ENCODE results near the gene ZFYVE16.
"Not testable (repeated sequence)": the region's sequence is repeated elsewhere in the genome, so short reads cannot be mapped to it uniquely, and the experiment has no call there.

Gene ZFYVE16

GRCh38 chr5:80407735-80408483 lies at the start of gene ZFYVE16:
TSS of gene ZFYVE16 (plus strand) at chr5:80408064. CDS start at chr5:80434148, 26,084 bp downstream.
- DNase-seq: peak; percentile 99

DNA sequence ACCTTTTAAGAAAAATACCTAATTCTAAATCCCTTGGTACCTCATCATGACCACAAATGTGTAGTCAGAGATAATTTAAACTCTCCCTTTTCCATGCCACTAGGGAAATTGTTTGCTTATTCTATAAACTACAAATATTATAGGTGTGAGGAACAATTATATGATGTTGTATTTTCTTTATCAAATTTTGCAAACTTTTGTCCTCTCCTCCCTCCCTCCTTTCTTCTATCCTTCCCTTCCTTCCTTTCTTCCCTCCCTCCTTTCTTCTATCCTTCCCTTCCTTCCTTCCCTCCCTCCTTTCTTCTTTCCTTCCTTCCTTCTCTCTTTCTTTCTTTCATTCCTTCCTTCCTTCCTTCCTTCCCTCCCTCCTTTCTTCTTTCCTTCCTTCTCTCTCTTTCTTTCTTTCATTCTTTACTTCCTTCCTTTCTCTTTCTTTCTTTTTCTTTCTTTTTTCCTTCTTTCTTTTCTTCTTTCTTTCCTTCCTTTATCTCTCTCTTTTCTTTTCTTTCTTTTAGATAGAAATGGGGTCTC lies 46.9 kb upstream of the ZFYVE16 start:
- DNase-seq: no peak

GRCh38 chr5:80364892-80365291 lies 43.0 kb upstream of the ZFYVE16 start:
- no peak for DNase-seq

- DNase-seq: peak; percentile 74
Observed at GRCh38 chr5:80368661-80369480, 39.0 kb upstream of the ZFYVE16 start.

DNA sequence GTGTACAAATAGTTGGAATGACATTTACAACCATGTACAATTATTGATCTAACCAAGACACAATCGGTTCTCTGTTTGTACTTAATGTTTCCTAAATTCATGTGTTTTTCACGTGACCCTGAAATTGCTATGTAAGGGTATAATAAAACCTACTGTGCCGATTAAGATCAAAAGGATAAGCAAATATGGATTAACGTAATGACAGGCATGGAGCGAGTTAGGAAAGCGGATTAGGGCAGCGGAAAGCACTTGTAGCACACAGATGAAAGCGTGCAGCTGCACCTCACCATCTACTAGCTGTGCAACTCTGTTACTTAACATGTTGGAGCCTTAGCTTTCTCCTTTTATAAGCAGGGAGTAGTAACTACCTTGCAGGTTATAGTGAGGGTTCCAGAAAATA lies 38.3 kb upstream of the ZFYVE16 start:
- peak; percentile 94 for DNase-seq

DNA sequence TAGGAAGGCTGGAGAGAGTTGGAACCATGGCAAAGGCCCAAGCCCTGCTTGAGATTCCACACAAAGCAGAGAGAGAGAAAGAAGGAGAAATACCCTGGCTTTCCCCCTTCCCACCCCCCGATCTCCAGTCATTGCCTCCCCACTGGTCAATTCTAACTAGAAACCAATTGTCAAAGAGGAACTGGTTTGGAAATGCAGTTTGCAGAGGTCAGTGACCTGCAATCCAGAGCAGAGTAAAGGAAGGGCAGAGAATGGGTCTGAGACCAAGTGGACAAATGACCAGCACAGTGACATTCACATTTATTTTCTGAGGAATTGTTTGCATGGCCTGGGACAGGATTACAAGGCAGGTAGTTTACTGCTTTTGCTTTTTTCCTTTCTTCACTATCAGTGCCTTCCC lies 37.5 kb upstream of the ZFYVE16 start:
- no peak for DNase-seq

- no peak for DNase-seq
Observed at GRCh38 chr5:80372780-80373179, 35.1 kb upstream of the ZFYVE16 start.

DNA sequence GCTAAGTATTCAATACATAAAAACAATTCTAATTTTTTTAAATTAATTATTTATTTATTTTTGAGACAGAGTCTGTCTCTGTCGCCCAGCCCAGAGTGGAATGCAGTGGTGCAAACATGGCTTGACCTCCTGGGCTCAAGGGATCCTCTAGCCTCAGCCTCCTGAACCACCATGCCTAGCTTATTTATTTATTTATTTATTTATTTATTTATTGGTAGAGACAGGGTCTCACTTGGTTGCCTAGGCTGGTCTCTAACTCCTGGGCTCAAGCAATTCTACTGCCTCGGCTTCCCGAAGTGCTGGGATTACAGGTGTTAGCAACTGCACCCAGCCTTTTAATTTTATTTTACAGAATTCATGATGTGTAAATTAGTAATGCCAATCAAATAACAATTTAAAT lies 33.7 kb upstream of the ZFYVE16 start:
- DNase-seq: no peak

DNA sequence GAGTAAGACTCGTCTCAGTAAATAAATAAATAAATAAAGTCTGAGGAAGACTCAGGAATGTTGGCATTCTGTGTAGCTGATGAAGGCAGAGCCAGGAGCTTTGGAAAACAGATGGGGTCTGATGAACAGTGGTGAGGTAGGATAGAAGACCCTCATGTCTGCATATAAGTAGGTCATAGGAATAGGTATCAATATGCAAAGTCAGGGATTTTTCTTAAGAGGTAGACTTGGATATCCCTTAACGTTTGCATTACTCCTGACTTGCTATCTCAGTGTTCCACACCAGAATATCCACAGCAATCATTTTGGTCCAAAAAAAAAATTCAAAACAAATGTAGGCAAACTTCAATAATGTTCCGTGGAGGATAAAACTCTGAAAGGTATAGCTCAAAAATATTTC lies 31.3 kb upstream of the ZFYVE16 start:
- no peak for DNase-seq

DNA sequence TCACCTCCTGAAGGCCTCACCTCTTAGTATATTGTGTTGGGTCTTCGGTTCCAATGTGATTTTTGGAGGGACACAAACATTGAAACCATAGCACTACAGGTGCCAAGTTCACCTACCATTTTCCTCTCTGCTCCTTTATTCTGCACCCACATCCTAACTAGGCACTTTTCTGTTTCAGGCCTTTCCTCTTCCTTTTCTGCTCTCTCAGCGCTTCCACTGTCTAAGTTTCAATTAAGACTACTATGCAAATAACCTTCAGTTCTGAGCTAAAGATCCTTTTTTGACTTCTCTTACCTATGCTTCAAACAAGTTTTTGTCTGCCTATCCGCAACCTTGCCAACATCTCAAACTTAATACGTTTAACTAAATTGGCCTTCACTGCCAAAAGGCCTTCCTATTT lies 25.4 kb upstream of the ZFYVE16 start:
- DNase-seq: no peak

DNA sequence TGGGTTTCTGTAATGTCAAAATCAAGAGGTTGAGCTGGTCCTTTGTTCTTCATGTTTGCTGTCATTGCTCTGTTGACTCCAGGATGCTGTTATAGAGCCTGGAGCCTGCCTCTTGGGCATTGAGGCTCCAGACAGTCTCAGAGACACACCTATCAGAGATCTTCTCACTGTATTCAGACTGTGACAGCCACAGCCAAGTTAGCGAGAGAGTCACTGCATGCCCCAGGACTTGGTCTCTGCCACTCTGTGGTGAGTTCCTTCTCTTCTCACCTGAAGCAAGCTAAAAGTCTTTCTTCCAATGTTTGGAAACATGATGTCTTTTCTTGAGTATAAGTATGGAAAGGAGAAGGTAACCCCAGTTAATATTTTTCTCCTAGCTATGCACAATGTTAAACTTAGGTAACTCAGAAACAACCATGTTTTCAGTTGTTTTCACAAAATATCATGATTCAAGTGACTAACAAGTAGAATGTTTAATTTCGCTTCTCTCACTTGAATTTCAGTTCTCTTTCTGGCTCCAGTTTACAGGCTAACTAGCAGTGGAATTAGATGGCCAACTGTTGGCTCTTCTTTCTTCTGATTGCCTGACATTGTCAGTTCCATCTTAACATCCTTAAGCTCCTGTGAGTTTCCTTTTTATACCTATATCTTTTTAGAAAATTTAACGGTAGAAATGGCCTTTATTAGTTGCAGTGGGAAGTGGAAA lies 20.6 kb upstream of the ZFYVE16 start:
- DNase-seq: peak; percentile 58

GRCh38 chr5:80389580-80389979 lies 18.3 kb upstream of the ZFYVE16 start:
- DNase-seq: no peak

DNA sequence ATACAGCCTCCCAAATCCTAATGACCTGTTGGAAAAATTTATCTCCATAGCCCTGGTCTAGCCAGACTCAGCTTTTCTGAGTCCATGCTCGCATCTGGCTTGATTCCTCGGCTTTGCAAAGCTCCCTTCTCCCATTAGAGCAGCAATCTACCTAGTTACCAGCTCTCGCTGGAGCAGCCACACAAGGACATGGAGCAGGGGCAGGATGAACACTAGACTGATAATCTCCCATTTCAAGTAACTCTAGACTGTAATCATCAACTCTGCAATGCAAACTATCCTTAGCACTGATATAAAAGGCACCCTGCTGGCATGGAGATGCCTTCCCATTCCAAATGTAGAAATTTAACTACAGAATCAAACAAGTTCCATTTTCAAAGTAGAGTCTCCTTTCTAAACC lies 17.5 kb upstream of the ZFYVE16 start:
- DNase-seq: not testable (repeated sequence)

DNA sequence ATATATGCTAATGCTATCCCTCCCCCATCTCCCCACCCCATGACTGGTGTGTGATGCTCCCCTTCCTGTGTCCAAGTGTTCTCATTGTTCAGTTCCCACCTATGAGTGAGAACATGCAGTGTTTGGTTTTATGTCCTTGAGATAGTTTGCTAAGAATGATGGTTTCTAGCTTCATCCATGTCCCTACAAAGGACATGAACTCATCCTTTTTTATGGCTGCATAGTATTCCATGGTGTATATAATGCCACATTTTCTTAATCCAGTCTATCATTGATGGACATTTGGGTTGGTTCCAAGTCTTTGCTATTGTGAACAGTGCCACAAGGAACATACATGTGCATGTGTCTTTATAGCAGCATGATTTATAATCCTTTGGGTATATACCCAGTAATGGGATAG lies 16.6 kb upstream of the ZFYVE16 start:
- not testable (repeated sequence) for DNase-seq

DNA sequence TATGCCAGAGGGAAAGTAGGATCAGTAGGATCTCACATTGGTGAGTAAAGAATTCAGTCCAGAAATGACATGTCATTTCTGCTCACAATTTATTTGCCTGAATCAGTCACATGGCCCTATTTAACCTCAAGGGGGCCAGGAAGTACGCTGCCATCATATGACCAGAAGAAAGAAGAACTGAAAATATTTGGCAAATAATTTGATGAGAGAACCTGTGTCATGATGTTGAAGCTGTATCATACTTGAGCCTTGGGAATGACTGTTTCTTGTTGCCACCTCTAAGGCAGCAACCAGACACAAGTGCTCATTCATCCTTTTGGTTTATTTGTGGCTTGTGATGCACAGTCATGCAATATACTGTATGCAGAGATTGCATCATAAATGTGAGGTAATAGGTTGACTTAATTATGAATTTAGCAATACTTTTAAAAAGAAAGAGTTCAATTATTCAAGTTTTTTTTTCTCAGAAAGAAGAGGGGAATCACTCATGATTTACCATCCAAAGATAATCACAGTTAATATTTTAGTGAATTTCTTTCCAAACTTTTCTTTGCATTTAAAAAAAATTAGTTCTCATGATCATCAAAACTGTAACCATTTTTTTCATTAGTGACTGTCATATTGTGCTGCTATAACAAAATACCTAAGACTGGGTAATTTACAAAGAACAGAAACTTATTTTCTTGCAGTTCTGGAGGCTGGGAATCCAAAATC lies 8.2 kb upstream of the ZFYVE16 start:
- no peak for DNase-seq

GRCh38 chr5:80400368-80400767 lies 7.5 kb upstream of the ZFYVE16 start:
- not testable (repeated sequence) for DNase-seq

DNA sequence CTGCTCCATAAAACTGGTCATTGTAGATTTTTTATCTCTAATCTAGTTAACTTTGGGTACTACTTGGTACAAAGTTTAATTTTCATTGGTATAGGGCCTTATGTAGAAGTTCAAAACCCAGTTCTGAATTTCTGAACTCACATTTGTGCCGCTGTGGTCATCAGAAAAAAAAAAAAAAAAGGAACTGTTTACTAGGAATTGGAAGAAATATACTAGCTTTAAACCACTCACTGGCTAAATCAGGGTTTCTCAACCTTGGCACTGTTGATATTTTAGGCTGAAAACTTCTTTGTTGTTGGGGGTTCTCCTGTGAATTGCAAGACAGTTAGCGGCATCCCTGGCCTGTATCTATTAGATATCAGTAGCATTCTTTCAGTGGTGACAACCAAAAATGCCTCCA lies 4.1 kb upstream of the ZFYVE16 start:
- DNase-seq: no peak

- peak; percentile 29 for DNase-seq
Observed at GRCh38 chr5:80406980-80407734, 707 bp upstream of the ZFYVE16 start.

- DNase-seq: peak; percentile 86
Observed at GRCh38 chr5:80408484-80409366, 861 bp downstream of the ZFYVE16 start.

- DNase-seq: peak; percentile 39
Observed at GRCh38 chr5:80409367-80409966, 1.6 kb downstream of the ZFYVE16 start.
